Measurements from ENCODE around the gene MORN2. TPM values are rescaled to one million over a fixed set of nuclear protein-coding genes. Genes with fewer than 3 reads are reported as not detected.

MORN2 gene
- total RNA-seq, 1 donor from 2014 or later: 16.9 TPM

GRCh38 chr2:38862476-38862875, 13.3 kb upstream of the MORN2 start:
- no peaks in the 10 kb centered on the region for H3K4me1 Mint-ChIP-seq (ENCODE audit: unreplicated experiment)
- H3K27ac Mint-ChIP-seq (ENCODE audit: unreplicated experiment): no peak overlapping the region
- peaks cover 4% of the 10 kb centered on the region for H3K9me3 Mint-ChIP-seq (ENCODE audit: unreplicated experiment)
- no peaks in the 10 kb centered on the region for H3K27me3 Mint-ChIP-seq (ENCODE audit: unreplicated experiment)
- DNase-seq (ENCODE audit: extremely low spot score, unreplicated experiment): no peak
- H3K4me3 Mint-ChIP-seq (ENCODE audit: unreplicated experiment): no peak overlapping the region
- peaks cover 52% of the 10 kb centered on the region for H3K36me3 Mint-ChIP-seq (ENCODE audit: unreplicated experiment)
- no peak for TF ChIP-seq CTCF (IDR thresholded peaks at IDR 0.05)

GRCh38 chr2:38863061-38863695, 12.6 kb upstream of the MORN2 start:
- peaks cover 48% of the 10 kb centered on the region for H3K36me3 Mint-ChIP-seq (ENCODE audit: unreplicated experiment)
- peaks cover 4% of the 10 kb centered on the region for H3K9me3 Mint-ChIP-seq (ENCODE audit: unreplicated experiment)
- TF ChIP-seq CTCF (IDR thresholded peaks at IDR 0.05): no peak
- DNase-seq (ENCODE audit: extremely low spot score, unreplicated experiment): no peak
- no peak overlapping the region for H3K27ac Mint-ChIP-seq (ENCODE audit: unreplicated experiment)
- no peaks in the 10 kb centered on the region for H3K4me1 Mint-ChIP-seq (ENCODE audit: unreplicated experiment)
- H3K27me3 Mint-ChIP-seq (ENCODE audit: unreplicated experiment): no peaks in the 10 kb centered on the region
- H3K4me3 Mint-ChIP-seq (ENCODE audit: unreplicated experiment): no peak overlapping the region

GRCh38 chr2:38866773-38867443, 8.9 kb upstream of the MORN2 start:
- H3K9me3 Mint-ChIP-seq (ENCODE audit: unreplicated experiment): peaks cover 14% of the 10 kb centered on the region
- no peak overlapping the region for H3K4me3 Mint-ChIP-seq (ENCODE audit: unreplicated experiment)
- H3K4me1 Mint-ChIP-seq (ENCODE audit: unreplicated experiment): no peaks in the 10 kb centered on the region
- no peak for DNase-seq (ENCODE audit: extremely low spot score, unreplicated experiment)
- no peak overlapping the region for H3K27ac Mint-ChIP-seq (ENCODE audit: unreplicated experiment)
- no peak for TF ChIP-seq CTCF (IDR thresholded peaks at IDR 0.05)
- H3K27me3 Mint-ChIP-seq (ENCODE audit: unreplicated experiment): no peaks in the 10 kb centered on the region
- peaks cover 31% of the 10 kb centered on the region for H3K36me3 Mint-ChIP-seq (ENCODE audit: unreplicated experiment)

- Mint-ChIP-seq H3K27me3 (ENCODE audit: unreplicated experiment) (no peaks in the 10 kb centered on the region), H3K27ac (ENCODE audit: unreplicated experiment) (no peak overlapping the region), H3K36me3 (ENCODE audit: unreplicated experiment) (peaks cover 24% of the 10 kb centered on the region), H3K4me3 (ENCODE audit: unreplicated experiment) (no peak overlapping the region), H3K4me1 (ENCODE audit: unreplicated experiment) (peaks cover 17% of the 10 kb centered on the region), H3K9me3 (ENCODE audit: unreplicated experiment) (peaks cover 22% of the 10 kb centered on the region)
- DNase-seq (ENCODE audit: extremely low spot score, unreplicated experiment): no peak
- no peak for TF ChIP-seq CTCF (IDR thresholded peaks at IDR 0.05)
These were observed 4.3 kb upstream of the MORN2 start for GRCh38 chr2:38871432-38871831.

- DNase-seq (ENCODE audit: extremely low spot score, unreplicated experiment): no peak
- H3K4me1 Mint-ChIP-seq (ENCODE audit: unreplicated experiment): peaks cover 21% of the 10 kb centered on the region
- no peak overlapping the region for H3K27ac Mint-ChIP-seq (ENCODE audit: unreplicated experiment)
- no peak for TF ChIP-seq CTCF (IDR thresholded peaks at IDR 0.05)
- no peak overlapping the region for H3K4me3 Mint-ChIP-seq (ENCODE audit: unreplicated experiment)
- H3K27me3 Mint-ChIP-seq (ENCODE audit: unreplicated experiment): no peaks in the 10 kb centered on the region
- H3K36me3 Mint-ChIP-seq (ENCODE audit: unreplicated experiment): peaks cover 17% of the 10 kb centered on the region
- peaks cover 22% of the 10 kb centered on the region for H3K9me3 Mint-ChIP-seq (ENCODE audit: unreplicated experiment)
These were observed 2.0 kb upstream of the MORN2 start for GRCh38 chr2:38873763-38874162.

Data from osteocyte (in vitro differentiated cells).